ENCODE measurements around the gene SAPCD2.

DNA sequence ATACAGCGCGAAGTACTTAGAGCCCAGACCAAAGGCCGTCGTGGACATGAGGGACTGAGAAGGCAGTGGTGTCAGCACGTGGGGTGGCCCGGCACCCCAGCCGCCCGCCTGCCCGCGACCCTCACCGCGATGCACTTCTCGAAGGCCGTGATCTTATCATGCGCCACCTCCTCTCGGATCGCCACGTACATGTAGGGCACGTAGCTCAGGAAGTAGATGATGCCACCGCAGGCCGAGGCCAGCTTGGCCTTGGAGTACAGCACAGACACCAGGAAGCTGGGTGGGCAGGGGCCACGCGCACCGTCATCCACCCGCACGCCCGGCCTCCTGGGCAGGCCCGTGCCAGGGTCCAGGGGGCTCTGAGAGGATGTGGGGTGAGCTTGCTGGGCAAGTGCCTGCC, 53.3 kb downstream of the SAPCD2 start:
- no peak for TF ChIP-seq TAF1 (IDR thresholded peaks at IDR 0.05; ENCODE audit: low read depth, low read length)
- no peak for TF ChIP-seq CBX8 (IDR thresholded peaks at IDR 0.05; ENCODE audit: borderline replicate concordance, low read depth, low read length)
- TF ChIP-seq, protein P1, sequence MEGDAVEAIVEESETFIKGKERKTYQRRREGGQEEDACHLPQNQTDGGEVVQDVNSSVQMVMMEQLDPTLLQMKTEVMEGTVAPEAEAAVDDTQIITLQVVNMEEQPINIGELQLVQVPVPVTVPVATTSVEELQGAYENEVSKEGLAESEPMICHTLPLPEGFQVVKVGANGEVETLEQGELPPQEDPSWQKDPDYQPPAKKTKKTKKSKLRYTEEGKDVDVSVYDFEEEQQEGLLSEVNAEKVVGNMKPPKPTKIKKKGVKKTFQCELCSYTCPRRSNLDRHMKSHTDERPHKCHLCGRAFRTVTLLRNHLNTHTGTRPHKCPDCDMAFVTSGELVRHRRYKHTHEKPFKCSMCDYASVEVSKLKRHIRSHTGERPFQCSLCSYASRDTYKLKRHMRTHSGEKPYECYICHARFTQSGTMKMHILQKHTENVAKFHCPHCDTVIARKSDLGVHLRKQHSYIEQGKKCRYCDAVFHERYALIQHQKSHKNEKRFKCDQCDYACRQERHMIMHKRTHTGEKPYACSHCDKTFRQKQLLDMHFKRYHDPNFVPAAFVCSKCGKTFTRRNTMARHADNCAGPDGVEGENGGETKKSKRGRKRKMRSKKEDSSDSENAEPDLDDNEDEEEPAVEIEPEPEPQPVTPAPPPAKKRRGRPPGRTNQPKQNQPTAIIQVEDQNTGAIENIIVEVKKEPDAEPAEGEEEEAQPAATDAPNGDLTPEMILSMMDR (IDR thresholded peaks at IDR 0.05; ENCODE audit: control extremely low read depth in 1 of 3, insufficient read depth in 1 of 3, low read depth in 1 of 3, low read length in 3 of 3), result no peak
- no peak for TF ChIP-seq POLR2AphosphoS5 (IDR thresholded peaks at IDR 0.05; ENCODE audit: low read depth, low read length)
